ENCODE results near the gene L1CAM.

L1CAM gene

GRCh38 chrX:153885968-153886903 is at the start of gene L1CAM:
L1CAM (minus strand) TSS chrX:153886173; CDS start chrX:153875836, 10,337 bp downstream.
- no peak for DNase-seq

GRCh38 chrX:153935326-153935851 is 49.4 kb upstream of the L1CAM start:
- no peak for DNase-seq

- peak in 1 of 2 experiments; percentile 4 for DNase-seq
Measured at GRCh38 chrX:153934762-153935325, 48.9 kb upstream of the L1CAM start, which contains the start of gene NAA10. NAA10 (minus strand) TSS chrX:153935037; CDS start chrX:153934904, 133 bp downstream.

- DNase-seq, result no peak
Measured at GRCh38 chrX:153934148-153934761, 48.3 kb upstream of the L1CAM start.

GRCh38 chrX:153933748-153934147 is 47.8 kb upstream of the L1CAM start:
- no peak for DNase-seq

- DNase-seq, result no peak
Measured at GRCh38 chrX:153932220-153932915, 46.4 kb upstream of the L1CAM start.

GRCh38 chrX:153931748-153932147 is 45.8 kb upstream of the L1CAM start:
- no peak for DNase-seq

- DNase-seq, result no peak
Measured at GRCh38 chrX:153931151-153931550, 45.2 kb upstream of the L1CAM start.

- DNase-seq, result no peak
Measured at GRCh38 chrX:153930011-153930910, 44.3 kb upstream of the L1CAM start.

GRCh38 chrX:153929576-153929975 is 43.6 kb upstream of the L1CAM start:
- no peak for DNase-seq

GRCh38 chrX:153928846-153929245 is 42.9 kb upstream of the L1CAM start:
- DNase-seq, result no peak

GRCh38 chrX:153927922-153928760 is 42.2 kb upstream of the L1CAM start:
- DNase-seq, result peak; percentile 65 to 77

GRCh38 chrX:153927672-153927921 is 41.6 kb upstream of the L1CAM start:
- no peak for DNase-seq

- DNase-seq, result no peak
Measured at GRCh38 chrX:153926858-153927671, 41.1 kb upstream of the L1CAM start.

- DNase-seq, result no peak
Measured at GRCh38 chrX:153926552-153926857, 40.5 kb upstream of the L1CAM start.

- DNase-seq, result no peak
Measured at GRCh38 chrX:153925739-153926551, 40.0 kb upstream of the L1CAM start, which contains the start of gene ARHGAP4. ARHGAP4 (minus strand) TSS chrX:153926264; CDS start chrX:153926202, 62 bp downstream.

GRCh38 chrX:153925387-153925738 is 39.4 kb upstream of the L1CAM start:
- no peak for DNase-seq

GRCh38 chrX:153924149-153924861 is 38.3 kb upstream of the L1CAM start:
- DNase-seq, result no peak
